ENCODE results near the gene CADM1.

DNA sequence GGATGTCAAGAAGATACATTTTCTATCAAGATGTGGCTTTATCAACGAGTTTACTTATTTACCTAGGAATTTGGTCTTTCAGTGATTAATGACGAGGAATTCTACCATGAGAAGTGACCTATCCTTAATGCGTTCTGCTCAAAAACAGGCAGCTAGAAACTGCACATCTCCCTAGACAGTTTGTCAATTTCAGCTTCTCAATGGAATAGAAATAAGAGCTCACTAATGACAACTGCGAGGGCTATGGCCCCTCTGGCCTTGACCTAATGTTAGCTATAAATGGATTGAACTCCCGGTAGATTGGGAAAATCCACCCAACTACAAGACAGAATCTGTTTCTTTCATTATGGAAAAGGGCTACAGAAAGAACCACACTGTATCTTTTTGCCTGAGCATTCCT lies 223.4 kb downstream of the CADM1 start:
- TF ChIP-seq, protein P1, sequence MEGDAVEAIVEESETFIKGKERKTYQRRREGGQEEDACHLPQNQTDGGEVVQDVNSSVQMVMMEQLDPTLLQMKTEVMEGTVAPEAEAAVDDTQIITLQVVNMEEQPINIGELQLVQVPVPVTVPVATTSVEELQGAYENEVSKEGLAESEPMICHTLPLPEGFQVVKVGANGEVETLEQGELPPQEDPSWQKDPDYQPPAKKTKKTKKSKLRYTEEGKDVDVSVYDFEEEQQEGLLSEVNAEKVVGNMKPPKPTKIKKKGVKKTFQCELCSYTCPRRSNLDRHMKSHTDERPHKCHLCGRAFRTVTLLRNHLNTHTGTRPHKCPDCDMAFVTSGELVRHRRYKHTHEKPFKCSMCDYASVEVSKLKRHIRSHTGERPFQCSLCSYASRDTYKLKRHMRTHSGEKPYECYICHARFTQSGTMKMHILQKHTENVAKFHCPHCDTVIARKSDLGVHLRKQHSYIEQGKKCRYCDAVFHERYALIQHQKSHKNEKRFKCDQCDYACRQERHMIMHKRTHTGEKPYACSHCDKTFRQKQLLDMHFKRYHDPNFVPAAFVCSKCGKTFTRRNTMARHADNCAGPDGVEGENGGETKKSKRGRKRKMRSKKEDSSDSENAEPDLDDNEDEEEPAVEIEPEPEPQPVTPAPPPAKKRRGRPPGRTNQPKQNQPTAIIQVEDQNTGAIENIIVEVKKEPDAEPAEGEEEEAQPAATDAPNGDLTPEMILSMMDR (IDR thresholded peaks at IDR 0.05) = no peak
- TF ChIP-seq POLR2A (IDR thresholded peaks at IDR 0.05) = no peak
